Non-pigmented ciliary epithelial cell (primary cell): Measurements from ENCODE around the gene TRPM2.

Experiments
- DNase-seq: peaks from one replicate; pipeline ENCODE4 v3.0.0-alpha.2; 2010; ENCODE audit warnings: low read depth

Gene TRPM2

DNA sequence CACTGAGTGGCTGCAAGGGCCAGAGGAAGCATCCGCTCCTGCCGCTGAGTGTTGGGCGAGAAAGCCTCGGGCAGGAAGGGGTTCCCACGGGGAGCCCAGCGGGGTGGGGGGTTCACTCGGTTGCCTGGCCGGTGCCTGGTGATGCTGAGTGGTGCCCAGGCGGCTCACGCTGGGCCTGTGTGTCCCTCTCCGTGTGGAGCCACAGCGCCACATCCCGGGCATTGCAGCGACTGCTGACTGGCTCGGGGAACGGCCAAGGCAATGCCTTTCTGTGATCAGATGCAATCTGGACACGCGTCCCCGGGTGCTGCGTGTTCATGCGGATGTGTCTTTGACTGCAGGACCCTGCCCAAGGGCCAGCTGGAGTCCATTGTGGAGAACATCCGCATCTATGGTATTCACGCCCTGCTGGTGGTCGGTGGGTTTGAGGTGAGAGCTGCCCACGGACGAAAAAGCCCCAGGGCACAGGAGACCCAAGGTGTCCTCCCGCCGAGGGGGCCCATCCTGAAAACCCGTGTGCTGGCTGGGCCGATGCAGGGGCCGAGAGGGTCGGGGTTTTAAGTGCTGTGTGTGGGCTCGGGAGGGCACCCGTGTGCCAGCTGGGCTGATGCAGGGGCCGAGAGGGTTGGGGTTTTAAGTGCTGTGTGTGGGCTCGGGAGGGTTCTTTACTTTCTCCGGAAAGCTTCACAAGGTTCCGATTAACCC is 30.6 kb upstream of the TRPM2 start:
- DNase-seq = no peak

DNA sequence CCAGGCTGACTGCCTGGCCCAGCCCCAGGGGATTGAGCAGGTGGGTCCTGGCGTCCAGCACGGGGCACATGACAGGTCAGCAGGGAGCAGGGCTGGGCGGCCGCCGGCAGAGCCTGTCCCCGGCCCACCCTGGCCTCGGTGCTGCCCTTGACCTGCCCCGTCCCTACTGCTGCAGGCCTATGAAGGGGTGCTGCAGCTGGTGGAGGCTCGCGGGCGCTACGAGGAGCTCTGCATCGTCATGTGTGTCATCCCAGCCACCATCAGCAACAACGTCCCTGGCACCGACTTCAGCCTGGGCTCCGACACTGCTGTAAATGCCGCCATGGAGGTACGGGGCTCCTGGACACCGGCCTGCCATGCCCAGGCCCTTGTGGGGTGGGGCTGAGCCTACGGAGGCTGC is 29.8 kb upstream of the TRPM2 start:
- no peak for DNase-seq

DNA sequence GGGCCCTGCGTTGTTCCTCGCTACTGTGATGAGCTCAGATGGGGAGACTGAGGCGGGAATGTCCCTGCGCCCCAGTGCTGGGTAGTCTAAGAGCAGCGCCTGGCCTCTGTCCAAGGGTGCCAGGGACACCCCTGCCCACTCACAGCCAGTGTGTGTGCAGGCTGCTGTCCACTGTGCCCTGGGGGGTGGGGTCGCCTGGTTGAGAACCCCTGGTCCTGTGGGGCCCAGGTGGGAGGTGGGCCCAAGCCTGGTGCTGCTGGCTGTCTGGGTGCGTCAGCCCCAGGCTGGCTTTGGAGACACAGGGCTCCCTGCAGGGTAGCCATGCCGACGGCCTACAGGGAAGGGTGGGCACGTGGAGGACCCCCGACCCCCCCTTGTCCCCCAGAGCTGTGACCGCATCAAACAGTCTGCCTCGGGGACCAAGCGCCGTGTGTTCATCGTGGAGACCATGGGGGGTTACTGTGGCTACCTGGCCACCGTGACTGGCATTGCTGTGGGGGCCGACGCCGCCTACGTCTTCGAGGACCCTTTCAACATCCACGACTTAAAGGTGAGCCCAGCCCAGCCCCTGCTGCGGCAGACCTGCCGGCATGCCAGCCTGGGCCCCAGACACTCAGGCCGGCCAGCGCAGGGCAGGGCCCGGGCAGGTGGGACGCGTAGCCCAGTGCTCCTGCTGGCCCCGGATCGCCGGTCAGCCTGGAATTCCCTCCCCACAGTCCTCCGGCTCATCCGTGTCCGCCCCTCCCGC is 29.1 kb upstream of the TRPM2 start:
- no peak for DNase-seq

DNA sequence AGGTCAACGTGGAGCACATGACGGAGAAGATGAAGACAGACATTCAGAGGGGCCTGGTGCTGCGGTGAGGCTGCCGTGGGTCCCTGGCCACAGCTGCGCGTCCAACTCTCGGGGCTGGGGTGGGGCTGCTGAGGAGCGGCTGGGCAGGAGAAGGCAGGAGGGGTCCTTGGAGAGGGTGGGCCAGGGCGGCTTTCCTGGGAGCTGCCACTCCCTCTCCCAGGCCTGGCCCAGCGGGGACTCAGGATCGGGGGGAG is 28.6 kb upstream of the TRPM2 start:
- no peak for DNase-seq

DNA sequence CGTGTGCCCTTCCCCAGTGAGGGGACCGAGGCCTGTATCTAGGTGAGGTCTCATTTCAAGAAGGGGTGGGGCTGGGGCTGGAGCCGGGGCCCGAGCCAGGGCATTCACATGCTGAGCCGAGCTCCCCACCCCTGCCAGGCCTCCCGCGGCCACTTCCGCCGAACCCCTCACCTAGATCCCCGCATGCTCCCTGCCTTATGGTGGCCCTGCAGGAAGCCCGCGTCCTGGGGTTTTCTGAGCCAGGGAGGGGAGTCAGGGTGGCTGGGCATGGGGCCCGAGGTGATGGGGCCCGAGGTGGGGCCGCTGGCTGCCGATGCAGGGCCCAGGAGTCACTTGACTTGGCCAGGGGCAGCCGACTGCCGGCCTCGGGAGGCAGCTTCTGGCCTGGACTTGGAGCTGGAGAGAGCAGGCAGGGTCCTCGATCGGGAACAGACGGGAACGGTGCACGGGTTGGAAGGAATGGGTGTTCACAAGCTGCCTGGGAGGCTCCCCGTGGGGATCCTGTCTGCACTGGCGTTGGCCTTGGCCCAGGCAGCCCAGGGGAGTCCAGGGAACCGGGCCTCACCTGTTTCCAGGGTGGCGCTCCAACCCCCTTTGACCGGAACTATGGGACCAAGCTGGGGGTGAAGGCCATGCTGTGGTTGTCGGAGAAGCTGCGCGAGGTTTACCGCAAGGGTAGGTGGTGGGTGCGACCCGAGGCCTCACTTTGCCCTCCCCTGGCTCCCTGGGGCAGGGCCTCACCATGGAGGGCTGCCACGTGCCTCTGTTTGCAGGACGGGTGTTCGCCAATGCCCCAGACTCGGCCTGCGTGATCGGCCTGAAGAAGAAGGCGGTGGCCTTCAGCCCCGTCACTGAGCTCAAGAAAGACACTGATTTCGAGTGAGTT is 27.8 kb upstream of the TRPM2 start:
- no peak for DNase-seq

DNA sequence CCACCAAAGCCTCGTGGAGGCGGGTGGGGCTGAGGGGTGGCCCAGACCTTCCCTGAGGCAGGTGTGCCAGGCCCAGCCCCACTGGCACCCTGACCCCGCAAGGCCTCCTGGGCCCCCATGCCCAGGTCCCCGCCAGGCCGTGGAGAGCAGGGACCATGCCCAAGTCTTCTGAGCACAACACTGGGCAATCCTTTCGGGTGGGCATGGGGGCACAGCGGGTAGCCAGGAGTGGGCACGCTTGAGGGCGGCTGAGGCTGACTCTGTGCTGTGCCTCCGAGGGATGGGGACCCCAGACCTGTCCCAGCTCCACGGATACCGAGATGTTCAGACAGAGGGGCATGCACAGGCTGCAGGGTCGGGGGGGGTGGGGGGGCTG is 27.2 kb upstream of the TRPM2 start:
- no peak for DNase-seq

DNA sequence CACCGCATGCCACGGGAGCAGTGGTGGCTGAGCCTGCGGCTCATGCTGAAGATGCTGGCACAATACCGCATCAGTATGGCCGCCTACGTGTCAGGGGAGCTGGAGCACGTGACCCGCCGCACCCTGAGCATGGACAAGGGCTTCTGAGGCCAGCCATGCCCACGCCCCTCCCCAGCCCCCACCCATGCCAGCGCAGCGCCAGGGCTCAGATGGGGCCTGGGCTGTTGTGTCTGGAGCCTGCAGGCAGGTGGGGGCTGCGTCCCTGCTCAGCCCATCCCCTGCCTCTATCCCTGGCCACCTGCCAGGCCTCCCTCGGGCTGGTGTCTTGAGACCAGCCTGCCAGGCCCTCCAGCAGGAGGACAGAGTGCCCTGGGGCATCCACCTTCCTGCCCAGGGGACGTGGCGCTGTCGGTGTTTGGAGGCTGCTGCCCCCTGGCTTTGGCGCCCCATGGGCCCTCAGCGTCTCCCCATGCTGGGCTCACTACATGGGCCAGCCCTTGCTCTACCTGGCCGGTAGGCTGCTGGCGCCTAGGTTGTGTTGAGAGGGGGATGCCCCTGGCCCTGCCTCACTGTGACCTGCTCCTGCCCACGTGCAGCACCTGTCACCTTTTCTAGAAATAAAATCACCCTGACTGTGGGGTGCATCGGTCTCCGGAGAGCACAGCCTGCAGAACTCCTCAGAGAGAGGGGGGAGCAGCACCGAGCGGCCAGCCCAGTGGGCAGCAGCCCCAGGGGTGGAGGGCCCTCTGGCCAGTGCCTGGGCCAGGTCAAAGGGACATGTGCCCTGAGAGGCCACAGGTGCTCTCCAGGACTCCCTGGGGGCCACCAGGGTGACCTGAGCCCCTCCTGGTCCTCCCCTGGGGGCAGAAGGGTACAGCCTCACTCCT is 26.5 kb upstream of the TRPM2 start:
- no peak for DNase-seq

DNA sequence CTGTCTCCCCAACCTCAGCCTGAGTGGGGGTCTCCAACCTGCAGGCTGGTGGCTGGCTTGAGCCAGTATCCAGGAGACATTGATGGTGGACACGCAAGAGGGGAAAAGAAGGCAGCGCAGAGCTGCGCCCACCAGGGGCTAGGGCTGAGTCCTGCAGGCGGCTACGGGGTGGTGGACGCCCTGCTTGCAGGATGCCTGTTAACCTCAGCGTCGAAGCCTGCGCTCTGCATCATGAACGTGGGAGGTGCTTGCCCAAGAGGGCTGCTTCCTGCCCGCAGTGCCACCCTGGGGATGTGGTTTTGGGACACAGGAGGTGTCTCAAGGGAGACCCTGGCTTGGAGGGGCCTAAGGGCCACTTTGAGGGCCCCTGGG is 25.8 kb upstream of the TRPM2 start:
- no peak for DNase-seq

DNA sequence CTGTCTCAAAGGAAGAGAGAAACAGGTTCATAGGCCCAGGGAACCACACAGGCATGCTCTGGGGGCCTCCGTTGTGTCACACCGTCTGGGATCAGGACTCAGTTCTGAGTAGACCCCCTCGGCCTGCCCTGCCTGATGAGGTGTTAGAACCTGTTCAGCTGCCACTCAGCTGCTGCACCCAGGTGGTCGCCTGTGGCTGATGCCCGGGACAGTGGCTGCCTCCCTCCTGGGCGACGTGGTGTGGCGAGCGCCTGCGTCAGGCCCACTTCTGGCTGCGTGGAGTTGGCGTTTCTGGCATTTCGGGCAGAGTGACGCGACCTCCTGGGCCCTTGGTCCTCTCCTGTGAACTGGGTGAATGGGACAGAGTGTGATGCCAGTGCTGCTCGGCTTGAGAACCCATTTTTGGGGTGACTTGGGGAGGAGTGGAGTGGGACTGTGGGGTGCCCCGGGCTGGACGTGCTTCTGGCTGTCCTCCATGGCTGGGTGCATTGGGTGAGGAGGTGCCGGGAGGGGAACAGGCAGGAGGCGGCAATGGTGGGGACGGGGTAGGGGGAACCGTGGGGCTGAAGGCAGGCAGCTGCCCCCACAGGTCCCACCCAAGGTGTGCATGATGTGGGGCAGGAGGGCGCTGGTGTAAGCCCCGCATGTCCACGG is 25.1 kb upstream of the TRPM2 start:
- no peak for DNase-seq

DNA sequence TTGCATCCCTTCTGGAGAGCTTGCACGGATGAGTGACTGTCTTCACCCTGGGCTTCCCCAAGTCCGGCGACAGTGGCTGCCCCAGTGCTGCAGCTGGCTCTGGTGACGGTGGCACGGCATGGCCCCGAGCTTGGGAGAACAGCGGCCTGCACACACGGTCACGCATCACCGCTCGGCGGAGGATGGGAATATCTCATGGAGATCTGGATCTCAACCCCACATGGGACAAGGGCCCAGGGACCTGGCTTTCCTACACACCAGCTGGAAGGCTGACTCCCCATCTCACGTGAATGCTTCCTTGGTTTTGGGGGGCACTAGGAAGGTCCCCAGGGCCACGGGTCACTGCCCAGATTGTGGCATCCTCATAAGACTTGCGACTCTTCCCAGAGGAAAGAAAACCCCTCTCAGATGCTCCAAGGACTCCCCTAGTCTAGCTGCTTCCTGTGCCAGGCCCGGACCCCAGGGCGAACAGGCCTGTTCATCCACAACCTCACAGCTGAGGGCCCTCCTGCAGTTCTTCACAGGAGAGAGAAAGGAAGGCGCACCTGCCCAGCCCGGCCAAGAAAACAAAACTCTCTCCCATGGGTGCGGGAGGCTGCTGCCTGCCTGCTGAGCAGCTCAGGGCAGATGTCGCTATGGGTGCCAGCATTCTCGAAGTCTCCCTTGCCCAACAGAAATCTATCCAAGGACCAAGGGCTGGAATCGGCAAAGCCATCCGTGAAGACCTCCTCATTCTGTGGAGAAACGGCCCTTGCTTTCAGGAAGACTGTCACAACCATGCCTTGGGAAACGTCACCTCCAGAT is 24.1 kb upstream of the TRPM2 start:
- no peak for DNase-seq

DNA sequence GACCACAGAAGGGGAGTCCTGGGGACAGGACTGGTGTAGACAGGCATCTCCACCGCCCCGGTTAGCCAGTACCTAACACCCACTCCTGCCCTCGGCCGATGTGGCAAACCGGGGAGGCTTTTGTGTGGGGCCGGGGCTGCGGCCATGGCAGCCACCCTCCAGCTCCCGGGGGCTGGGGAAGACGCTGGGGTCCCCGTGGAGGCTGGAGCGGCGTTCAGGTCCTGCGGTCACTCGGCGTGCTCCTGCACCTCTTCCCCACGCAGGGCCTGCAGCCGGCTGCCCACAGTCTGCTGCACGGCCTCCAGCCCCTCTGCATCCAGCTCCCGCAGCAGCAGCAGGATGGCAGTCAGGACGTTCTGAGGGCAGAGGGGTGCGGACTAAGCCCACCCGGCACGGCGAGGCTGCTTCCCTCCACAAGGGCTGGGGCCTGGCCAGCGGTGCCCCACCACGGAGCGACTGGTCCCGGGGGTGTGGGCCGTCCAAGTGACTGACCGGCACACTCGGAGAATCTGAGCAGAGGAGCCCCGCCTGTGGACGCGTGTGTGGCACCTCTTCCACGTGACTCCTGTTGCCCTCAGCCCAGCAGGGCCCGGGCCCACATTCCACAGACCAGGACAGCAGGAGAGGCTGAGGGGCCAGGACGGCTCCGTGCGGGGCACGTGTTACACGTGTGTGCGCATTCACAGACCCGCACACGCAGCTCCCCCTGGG is 23.3 kb upstream of the TRPM2 start:
- no peak for DNase-seq

DNA sequence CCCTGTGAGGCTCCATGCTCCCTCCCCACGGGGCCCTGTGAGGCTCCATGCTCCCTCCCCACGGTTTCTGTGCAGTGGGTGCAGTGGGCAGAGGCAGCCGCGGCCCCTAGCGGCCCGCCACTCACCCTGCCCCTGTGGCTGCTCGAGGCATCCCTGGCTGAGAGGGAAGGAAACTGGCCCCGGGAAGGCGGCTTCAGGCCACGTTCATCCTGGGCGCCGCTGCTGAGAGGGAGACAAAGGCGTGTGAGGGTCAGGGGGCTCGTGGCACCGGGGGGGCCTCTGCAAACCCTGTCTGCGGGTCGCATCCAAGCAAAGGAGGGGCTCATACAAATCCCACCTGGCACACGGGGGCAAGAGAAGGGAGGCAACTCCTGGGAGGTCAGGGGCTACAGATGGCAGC is 22.7 kb upstream of the TRPM2 start:
- no peak for DNase-seq

DNA sequence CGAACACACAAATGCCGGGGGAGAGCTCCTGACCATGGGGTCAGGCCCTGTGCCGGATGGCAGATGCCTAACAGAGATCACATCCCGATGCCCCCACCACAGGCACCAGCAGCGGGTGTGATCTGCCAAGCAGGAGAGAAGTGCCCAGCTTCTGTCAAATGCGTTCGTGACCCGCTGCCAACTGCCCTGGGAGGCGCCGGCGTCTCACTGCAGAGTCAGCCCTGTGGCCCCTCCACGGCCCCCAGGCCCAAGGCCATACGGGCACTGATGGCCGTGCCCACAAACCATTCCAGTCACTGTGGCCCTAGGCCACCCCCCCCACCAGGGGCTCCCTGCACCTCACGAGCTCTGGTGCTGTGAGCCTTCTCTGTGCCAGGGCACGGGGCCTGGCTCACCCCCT is 22.2 kb upstream of the TRPM2 start:
- no peak for DNase-seq

DNA sequence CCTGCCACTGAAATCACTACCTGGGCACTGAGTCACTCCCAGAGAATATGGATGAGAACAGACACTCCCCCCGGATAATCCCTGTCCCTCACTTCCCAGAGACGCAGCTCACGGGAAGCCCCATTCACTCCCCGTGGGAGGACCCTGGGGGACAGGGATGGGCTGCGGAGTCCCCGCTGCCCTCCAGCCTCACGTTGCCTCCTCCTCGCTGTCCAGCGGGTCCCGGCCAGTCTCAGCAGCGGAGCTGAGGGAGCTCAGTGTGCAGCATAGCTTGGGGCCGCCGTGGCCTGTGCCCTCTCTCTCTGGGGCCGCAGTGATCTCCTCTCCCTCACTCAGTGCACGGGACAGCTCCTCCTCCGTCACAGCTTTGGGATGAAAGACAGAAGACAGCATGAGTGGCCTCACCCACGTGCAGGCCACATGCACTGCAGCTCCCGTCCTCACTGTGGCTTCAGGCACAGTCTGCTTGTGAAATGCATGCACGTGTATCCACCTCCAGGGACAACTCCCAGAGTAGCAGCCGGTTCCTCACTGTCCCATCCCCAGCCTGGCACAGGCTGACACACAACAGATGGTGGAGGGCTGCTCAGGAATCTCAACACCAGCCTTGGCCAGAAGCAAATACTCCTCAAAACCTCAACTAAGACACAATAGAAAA is 21.6 kb upstream of the TRPM2 start:
- no peak for DNase-seq

DNA sequence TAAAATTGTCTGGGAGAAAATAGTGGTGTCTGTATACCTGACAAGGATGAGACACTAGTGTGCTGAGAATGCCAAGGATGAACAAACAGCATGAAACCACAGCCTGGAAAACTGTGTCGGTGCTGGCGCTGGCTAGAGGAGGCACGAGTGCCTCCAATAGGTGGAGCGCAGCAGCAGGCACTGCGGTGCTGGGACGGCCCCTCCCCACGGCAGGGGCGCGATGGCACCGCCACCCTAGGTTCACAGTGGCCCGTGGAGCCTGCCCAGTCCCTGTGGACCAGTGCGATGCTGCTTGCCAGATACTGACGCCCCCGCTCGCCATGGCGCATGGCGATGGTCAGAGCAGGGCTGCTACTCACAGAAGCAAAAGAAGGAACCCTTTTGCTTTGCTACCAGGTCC is 21.0 kb upstream of the TRPM2 start:
- DNase-seq = no peak

DNA sequence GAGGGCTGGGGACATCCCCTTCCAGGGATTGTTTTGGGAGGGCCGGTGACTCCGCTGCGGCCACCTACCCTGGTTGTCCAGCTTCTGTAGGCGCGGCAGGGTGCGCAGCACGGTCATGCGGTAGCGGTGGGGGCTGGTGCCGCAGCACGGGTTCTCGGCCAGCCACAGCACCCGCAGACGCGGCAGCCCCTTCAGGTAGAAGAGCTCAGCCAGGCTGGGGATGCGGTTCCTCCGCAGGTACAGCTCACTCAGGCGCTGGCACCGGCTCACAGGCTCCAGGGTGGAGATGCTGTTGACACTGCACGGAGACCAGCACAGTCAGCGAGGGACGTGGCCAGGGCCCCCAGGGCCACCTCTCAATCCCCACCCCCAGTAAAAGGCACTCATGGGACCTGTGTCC is 20.5 kb upstream of the TRPM2 start:
- DNase-seq = no peak

DNA sequence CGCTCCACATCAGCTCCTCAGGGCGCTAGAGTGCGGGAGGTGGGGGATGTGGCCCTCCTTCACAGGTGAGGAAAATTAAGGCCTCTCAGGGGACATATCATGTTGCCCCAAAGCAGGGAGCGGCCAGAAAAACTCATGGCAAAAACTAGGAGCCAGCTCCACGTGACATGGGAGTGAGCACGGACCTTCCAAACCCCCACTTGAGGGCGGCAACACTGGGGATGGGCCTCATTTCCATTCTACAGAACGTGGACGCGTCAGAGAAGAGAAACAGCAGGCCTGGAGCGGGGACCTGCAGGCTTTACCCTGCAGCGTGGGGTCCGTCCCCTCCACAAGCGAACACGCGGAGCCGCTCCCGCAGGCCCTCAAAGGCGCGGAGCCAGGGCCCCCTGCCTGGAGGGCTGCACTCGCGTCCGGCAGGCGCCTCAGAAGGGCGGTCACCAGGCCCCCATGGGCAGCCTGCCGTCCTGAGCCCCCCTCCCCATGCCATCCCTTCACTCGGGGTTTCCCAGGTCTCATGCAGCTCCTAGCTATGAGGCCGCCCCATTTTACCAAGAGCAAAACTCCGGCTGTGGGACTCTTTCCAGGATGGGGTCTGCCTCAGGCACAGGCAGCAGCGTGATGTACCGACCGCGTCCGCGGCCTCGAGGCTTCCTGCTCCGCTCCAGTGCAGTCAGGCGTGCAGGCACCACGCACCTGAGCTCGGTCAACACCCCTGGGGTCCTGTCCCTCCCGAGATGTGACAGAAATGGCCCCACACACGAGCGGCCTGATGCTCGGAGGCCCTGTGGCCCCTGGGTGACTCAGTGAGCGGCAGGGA is 19.7 kb upstream of the TRPM2 start:
- no peak for DNase-seq

DNA sequence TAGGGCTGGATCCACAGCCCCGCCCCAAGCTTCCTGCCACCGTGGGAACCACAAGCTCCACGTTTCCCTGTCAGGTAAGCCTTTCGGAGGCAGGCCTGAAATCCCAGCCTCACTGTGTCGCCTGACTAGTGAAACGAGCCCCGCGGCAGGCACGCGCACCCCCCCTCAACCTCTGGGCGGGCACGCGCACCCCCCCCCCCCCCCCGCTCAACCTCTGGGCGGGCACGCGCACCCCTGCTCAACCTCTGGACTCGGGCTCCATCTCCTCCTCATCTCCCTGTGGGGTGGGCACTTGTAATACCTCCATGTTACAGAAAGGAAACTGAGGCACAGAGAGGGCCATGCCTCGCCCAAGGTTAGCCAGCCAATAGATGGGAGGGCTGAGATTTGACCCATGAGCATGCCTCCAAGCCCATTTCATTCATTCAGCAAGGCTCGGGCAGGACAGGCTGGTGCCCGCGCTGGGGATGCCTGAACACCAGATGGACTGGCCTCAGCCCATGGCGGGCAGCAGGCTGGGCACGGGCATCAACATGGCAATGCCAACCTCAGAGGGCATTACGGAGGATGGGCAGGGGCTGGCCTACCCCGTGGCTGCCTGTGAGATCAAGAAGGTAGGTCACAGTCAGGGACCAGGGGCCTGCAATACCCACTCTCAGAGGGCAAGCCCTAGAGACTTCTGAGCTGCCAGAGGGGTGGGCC is 18.9 kb upstream of the TRPM2 start:
- no peak for DNase-seq
